Breast epithelium (tissue), 3 donors: Measurements from ENCODE around the gene ESPNL.

ENCODE experiments used
- CTCF ChIP-seq, 3 donors: fragments of 450-650 bp; IDR thresholded peaks; one replicate each; pipeline ENCODE4 v1.5.1; 2016 to 2017; ENCODE audit warnings: antibody characterized with exemption in 3 of 3, mild to moderate bottlenecking in 3 of 3, moderate library complexity in 3 of 3
- POLR2A ChIP-seq: fragments of 450-650 bp; IDR thresholded peaks from one replicate; pipeline ENCODE4 v1.6.1; 2016; ENCODE audit warnings: antibody characterized with exemption, mild to moderate bottlenecking, moderate library complexity
- POLR2AphosphoS5 ChIP-seq, 3 donors: sonication (generic); formaldehyde crosslinking; IDR thresholded peaks; one replicate each; pipeline ENCODE4 v1.6.1; 2017; ENCODE audit warnings: antibody characterized with exemption in 3 of 3

GRCh38 chr2:238158018-238158508 is 57.9 kb downstream of the ESPNL start:
- TF ChIP-seq POLR2AphosphoS5 (IDR thresholded peaks at IDR 0.05) = no peak
- TF ChIP-seq CTCF (IDR thresholded peaks at IDR 0.05) = no peak
- TF ChIP-seq POLR2A = no peak
